ENCODE measurements around the gene ALDH1B1. TPM values are rescaled to one million over a fixed set of nuclear protein-coding genes. Genes with fewer than 3 reads are reported as not detected.

The ALDH1B1 gene
- total and polyA plus RNA-seq, 2 donors (not counting 3 experiments of a cell fraction or from before 2014, with no cell fraction given) = 11.5 to 20.5 TPM

- CTCF ChIA-PET = no interaction called here
- intact Hi-C loops (cut with micrococcal nuclease) (no loop called here), dilution Hi-C loops (cut with MboI; ENCODE audit: extremely low pct_ligation_motif_present, low sequenced_read_pairs) (no loop called here)
- Histone ChIP-seq H4K20me1 (replicated peaks; ENCODE audit: control insufficient read depth, extremely low read depth, insufficient read depth, low read length) (no peaks in the 10 kb centered on the region), H3K79me2 (ENCODE audit: control insufficient read depth, insufficient read depth, low read length) (no peaks in the 10 kb centered on the region), H3K4me3 (replicated peaks in 1 of 3; ENCODE audit: insufficient read depth in 1 of 3, low read depth in 1 of 3, low read length in 3 of 3) (no peak overlapping the region), H3K9me3 (replicated peaks; ENCODE audit: control insufficient read depth, insufficient read depth, low read length) (no peaks in the 10 kb centered on the region), H3K27ac (ENCODE audit: insufficient read depth, low read depth, low read length) (no peak overlapping the region), H3K36me3 (ENCODE audit: control insufficient read depth in 2 of 2, extremely low read depth in 1 of 2, insufficient read depth in 2 of 2, low read length in 2 of 2) (no peaks in the 10 kb centered on the region), H2AFZ (ENCODE audit: low read depth, low read length) (no peak overlapping the region), H3K27me3 (ENCODE audit: control insufficient read depth in 2 of 2, insufficient read depth in 2 of 2, low read length in 2 of 2) (peaks cover 8 to 11% of the 10 kb centered on the region in 2 experiments), H3K9ac (replicated peaks; ENCODE audit: extremely low read depth, insufficient read depth, low read length) (no peak overlapping the region), H3K4me1 (ENCODE audit: control insufficient read depth, extremely low read depth, insufficient read depth, low read length) (no peaks in the 10 kb centered on the region), H3K9me1 (replicated peaks; ENCODE audit: control insufficient read depth, extremely low read depth, insufficient read depth, low read length) (no peaks in the 10 kb centered on the region), H3K4me2 (ENCODE audit: insufficient read depth, low read length) (no peak overlapping the region)
- BruUV-seq (replicated peaks) = no TSS peak
- no peak for DNase-seq (ENCODE audit: low read depth, low spot score)
- no peak for TF ChIP-seq POLR2AphosphoS5 (IDR thresholded peaks at IDR 0.05; ENCODE audit: insufficient read depth, low read depth, low read length)
- POLR2A ChIA-PET = no interaction called here
- no peak for FAIRE-seq
Observed at GRCh38 chr9:38405785-38406184, 13.3 kb downstream of the ALDH1B1 start.

DNA sequence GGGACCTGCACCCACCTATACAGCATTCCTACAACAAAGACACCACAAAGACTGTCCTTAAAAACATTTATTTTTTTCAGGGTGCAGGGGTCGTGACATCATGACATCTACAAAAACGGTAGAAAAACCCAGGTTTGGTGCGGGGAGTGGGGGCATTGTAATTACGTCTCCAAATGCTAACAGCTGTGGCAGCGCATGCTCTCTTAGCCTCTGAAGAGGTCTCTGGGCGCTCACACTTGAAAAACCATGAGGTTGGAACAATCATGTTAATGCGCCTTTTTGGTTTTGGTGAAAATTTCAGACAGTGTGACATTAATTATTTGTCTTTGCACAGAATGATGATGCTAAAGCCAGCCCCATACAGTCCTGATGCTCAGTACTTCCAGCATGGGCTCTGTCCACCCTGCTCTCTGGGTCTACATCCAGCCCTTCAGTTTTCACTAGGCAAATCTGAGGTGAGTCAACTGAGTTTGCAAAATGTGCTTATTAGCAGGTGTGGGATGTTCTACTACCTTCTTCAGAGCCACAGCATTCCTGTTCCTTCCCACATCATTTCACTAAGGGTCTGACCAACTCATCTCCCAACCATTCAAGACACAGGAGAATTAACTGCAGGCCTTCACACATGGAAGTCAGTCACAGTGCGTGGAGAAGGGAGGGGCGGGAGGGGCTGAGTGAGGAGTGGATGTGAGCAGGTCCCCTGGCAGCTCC is 14.1 kb downstream of the ALDH1B1 start:
- BruUV-seq (replicated peaks) = no TSS peak
- peaks cover 10 to 11% of the 10 kb centered on the region in 2 experiments for H3K27me3 ChIP-seq (ENCODE audit: control insufficient read depth in 2 of 2, insufficient read depth in 2 of 2, low read length in 2 of 2)
- H3K79me2 ChIP-seq (ENCODE audit: control insufficient read depth, insufficient read depth, low read length) = no peaks in the 10 kb centered on the region
- dilution Hi-C loops (cut with MboI; ENCODE audit: extremely low pct_ligation_motif_present, low sequenced_read_pairs) = no loop called here
- DNase-seq (ENCODE audit: low read depth, low spot score) (no peak), FAIRE-seq (no peak)
- intact Hi-C loops (cut with micrococcal nuclease) = no loop called here
- H3K27ac ChIP-seq (ENCODE audit: insufficient read depth, low read depth, low read length) = no peak overlapping the region
- no peak overlapping the region for H3K4me3 ChIP-seq (replicated peaks in 1 of 3; ENCODE audit: insufficient read depth in 1 of 3, low read depth in 1 of 3, low read length in 3 of 3)
- H3K36me3 ChIP-seq (ENCODE audit: control insufficient read depth in 2 of 2, extremely low read depth in 1 of 2, insufficient read depth in 2 of 2, low read length in 2 of 2) = no peaks in the 10 kb centered on the region
- H3K9ac ChIP-seq (replicated peaks; ENCODE audit: extremely low read depth, insufficient read depth, low read length) = no peak overlapping the region
- H3K9me1 ChIP-seq (replicated peaks; ENCODE audit: control insufficient read depth, extremely low read depth, insufficient read depth, low read length) = no peaks in the 10 kb centered on the region
- POLR2A ChIA-PET = no interaction called here
- no peak overlapping the region for H3K4me2 ChIP-seq (ENCODE audit: insufficient read depth, low read length)
- no peak for TF ChIP-seq JUN (IDR thresholded peaks at IDR 0.05; ENCODE audit: borderline replicate concordance, insufficient read depth, insufficient read length, low read depth)
- TF ChIP-seq POLR2A (IDR thresholded peaks at IDR 0.05; ENCODE audit: low read depth, low read length) = no peak
- TF ChIP-seq CTCF (IDR thresholded peaks at IDR 0.05; ENCODE audit: extremely low read depth in 1 of 2, insufficient read depth in 1 of 2, low read depth in 1 of 2, low read length in 2 of 2) = no peak
- no peak for TF ChIP-seq MAX (IDR thresholded peaks at IDR 0.05; ENCODE audit: insufficient read depth, insufficient read length)
- TF ChIP-seq POLR2AphosphoS5 (IDR thresholded peaks at IDR 0.05; ENCODE audit: insufficient read depth, low read depth, low read length) = no peak
- TF ChIP-seq MYC (IDR thresholded peaks at IDR 0.05; ENCODE audit: low read depth, low read length) = no peak
- no peak for TF ChIP-seq EZH2 (IDR thresholded peaks at IDR 0.05; ENCODE audit: borderline replicate concordance, low read depth, low read length, severe bottlenecking)
- no peak overlapping the region for H2AFZ ChIP-seq (ENCODE audit: low read depth, low read length)
- H3K4me1 ChIP-seq (ENCODE audit: control insufficient read depth, extremely low read depth, insufficient read depth, low read length) = no peaks in the 10 kb centered on the region
- H3K9me3 ChIP-seq (replicated peaks; ENCODE audit: control insufficient read depth, insufficient read depth, low read length) = no peaks in the 10 kb centered on the region
- CTCF ChIA-PET = no interaction called here
- no peaks in the 10 kb centered on the region for H4K20me1 ChIP-seq (replicated peaks; ENCODE audit: control insufficient read depth, extremely low read depth, insufficient read depth, low read length)

Measured in endothelial cell of umbilical vein (primary cell).